Stimulated activated CD4-positive, alpha-beta T cell treated with anti-CD3 and anti-CD28 coated beads, Interleukin-1b, Interleukin-23, amount 100 ng/mL, for 1 hour (primary cell): Measurements from ENCODE around the gene ITIH5.

Experiments
- DNase-seq, 2 donors: peaks; one replicate each; pipeline ENCODE4 v3.0.0-alpha.2; 2020; ENCODE audit warnings: low read depth in 2 of 2

ITIH5 gene

GRCh38 chr10:7520507-7521485, 146.0 kb downstream of the ITIH5 start:
- no peak for DNase-seq

- no peak for DNase-seq
Observed at GRCh38 chr10:7519351-7519750, 147.4 kb downstream of the ITIH5 start.

DNA sequence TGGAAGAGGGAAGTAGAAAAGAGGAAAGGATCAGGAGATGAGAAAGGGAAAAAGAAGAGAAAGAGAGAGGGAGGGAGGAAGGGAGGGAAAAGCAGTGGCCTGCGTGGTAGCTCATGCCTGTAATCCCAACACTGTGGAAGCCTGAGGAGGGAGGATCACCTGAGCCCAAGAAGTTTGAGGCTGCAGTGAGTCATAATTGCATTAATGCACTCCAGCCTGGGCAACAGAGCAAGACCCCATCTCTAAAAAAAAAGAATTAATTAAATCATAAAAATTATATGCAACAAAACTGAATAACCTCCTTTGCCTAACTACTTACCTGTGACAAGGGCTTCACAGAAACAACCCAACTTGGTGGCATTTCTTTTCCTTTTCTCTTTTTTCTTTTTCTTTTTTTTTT, 148.1 kb downstream of the ITIH5 start:
- DNase-seq: no peak

DNA sequence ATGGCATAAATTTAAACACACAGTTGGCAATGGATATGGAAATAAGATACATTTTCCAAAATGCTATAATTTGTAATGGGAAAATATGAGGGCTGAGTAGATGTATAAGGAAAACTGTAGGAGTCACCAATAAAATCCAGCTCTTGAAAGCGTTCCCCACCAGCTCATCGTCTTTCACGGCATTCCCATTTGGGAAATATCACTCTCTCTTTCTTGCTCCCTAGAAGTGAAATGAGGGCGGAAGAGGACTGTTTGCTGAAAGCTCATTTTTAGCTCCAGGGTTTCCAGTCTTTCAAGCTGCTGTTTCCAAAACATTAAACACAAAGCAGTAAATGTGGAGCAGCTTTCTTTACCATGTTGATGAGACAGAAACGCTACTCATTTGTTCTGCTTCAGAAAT, 151.3 kb downstream of the ITIH5 start:
- DNase-seq: no peak

- no peak for DNase-seq
Observed at GRCh38 chr10:7513936-7514335, 152.8 kb downstream of the ITIH5 start.

- no peak for DNase-seq
Observed at GRCh38 chr10:7513455-7513854, 153.3 kb downstream of the ITIH5 start.

DNA sequence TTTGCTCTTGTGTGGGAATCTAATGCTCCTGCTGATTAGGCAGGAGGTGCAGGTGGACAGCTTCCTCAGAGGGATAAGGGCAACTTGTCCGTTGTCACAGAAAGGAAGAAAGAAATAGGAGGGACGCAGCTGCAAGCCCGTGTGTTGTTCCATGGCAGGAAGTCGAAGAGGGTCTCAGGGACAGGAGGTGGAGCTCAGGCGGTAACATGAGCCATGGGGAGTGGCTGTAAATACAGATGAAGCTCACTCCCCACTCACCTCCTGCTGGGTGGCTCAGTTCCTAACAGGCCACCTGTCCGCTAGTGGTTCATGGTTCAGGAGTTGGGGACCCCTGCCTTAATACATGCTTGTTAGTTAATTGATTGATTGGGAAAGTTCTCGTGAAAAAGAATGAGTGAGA, 154.3 kb downstream of the ITIH5 start:
- DNase-seq: no peak

GRCh38 chr10:7511612-7512011, 155.2 kb downstream of the ITIH5 start:
- no peak for DNase-seq
